ENCODE data around the gene SUCO. TPM values are rescaled to one million over a fixed set of nuclear protein-coding genes. Genes with fewer than 3 reads are reported as not detected.

The SUCO gene
- total RNA-seq, 1 experiment from 2014 or later = 37.4 TPM

DNA sequence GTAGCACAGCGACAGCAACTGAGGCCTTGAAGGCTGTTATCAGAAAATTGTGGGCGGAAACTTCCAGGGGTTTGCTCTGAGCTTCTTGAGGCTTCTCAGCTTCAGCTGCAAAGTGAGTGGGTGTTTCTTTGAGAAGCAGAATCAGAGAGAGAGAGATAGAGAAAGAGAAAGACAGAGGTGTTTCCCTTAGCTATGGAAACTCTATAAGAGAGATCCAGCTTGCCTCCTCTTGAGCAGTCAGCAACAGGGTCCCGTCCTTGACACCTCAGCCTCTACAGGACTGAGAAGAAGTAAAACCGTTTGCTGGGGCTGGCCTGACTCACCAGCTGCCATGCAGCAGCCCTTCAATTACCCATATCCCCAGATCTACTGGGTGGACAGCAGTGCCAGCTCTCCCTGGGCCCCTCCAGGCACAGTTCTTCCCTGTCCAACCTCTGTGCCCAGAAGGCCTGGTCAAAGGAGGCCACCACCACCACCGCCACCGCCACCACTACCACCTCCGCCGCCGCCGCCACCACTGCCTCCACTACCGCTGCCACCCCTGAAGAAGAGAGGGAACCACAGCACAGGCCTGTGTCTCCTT is 126.0 kb downstream of the SUCO start, which contains the start of gene FASLG:
TSS of gene FASLG (plus strand) at position 233 of the 583 bp plus-strand sequence. CDS start at position 332, 99 bp downstream.
- H3K4me1 Mint-ChIP-seq = no peaks in the 10 kb centered on the region
- DNase-seq (ENCODE audit: low spot score) = no peak

GRCh38 chr1:172661107-172661506 is 128.2 kb downstream of the SUCO start:
- Mint-ChIP-seq H3K4me3 (no peak overlapping the region), H3K9me3 (no peaks in the 10 kb centered on the region), H3K27me3 (ENCODE audit: low read depth) (peaks cover 2% of the 10 kb centered on the region; the same call in 1 of the 2 replicates), H3K4me1 (no peaks in the 10 kb centered on the region), H3K27ac (no peak overlapping the region), H3K36me3 (no peaks in the 10 kb centered on the region)
- DNase-seq (ENCODE audit: low spot score) = no peak
- TF ChIP-seq ATF2 (CRISPR knock-in tag; IDR thresholded peaks at IDR 0.05; ENCODE audit: borderline replicate concordance, low read depth) (no peak), PRRX2 (CRISPR knock-in tag; IDR thresholded peaks at IDR 0.05) (no peak), ZNF232 (CRISPR knock-in tag; IDR thresholded peaks at IDR 0.05) (no peak), RORB (CRISPR knock-in tag; IDR thresholded peaks at IDR 0.05) (no peak), ZNF416 (CRISPR knock-in tag; IDR thresholded peaks at IDR 0.05) (no peak), ZNF532 (CRISPR knock-in tag; IDR thresholded peaks at IDR 0.05; ENCODE audit: borderline replicate concordance) (no peak), ZNF121 (CRISPR knock-in tag; IDR thresholded peaks at IDR 0.05) (no peak), SMAD4 (CRISPR knock-in tag; IDR thresholded peaks at IDR 0.05) (no peak), ZNF396 (CRISPR knock-in tag; IDR thresholded peaks at IDR 0.05; ENCODE audit: borderline replicate concordance) (no peak), SOX15 (CRISPR knock-in tag; IDR thresholded peaks at IDR 0.05) (no peak), ZNF263 (CRISPR knock-in tag; IDR thresholded peaks at IDR 0.05; ENCODE audit: low read depth) (no peak), FOXP1 (CRISPR knock-in tag; IDR thresholded peaks at IDR 0.05; ENCODE audit: borderline replicate concordance) (no peak)
- TF ChIP-seq, protein P1, sequence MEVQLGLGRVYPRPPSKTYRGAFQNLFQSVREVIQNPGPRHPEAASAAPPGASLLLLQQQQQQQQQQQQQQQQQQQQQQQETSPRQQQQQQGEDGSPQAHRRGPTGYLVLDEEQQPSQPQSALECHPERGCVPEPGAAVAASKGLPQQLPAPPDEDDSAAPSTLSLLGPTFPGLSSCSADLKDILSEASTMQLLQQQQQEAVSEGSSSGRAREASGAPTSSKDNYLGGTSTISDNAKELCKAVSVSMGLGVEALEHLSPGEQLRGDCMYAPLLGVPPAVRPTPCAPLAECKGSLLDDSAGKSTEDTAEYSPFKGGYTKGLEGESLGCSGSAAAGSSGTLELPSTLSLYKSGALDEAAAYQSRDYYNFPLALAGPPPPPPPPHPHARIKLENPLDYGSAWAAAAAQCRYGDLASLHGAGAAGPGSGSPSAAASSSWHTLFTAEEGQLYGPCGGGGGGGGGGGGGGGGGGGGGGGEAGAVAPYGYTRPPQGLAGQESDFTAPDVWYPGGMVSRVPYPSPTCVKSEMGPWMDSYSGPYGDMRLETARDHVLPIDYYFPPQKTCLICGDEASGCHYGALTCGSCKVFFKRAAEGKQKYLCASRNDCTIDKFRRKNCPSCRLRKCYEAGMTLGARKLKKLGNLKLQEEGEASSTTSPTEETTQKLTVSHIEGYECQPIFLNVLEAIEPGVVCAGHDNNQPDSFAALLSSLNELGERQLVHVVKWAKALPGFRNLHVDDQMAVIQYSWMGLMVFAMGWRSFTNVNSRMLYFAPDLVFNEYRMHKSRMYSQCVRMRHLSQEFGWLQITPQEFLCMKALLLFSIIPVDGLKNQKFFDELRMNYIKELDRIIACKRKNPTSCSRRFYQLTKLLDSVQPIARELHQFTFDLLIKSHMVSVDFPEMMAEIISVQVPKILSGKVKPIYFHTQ (CRISPR knock-in tag; IDR thresholded peaks at IDR 0.05) = no peak
- TF ChIP-seq, protein P2, sequence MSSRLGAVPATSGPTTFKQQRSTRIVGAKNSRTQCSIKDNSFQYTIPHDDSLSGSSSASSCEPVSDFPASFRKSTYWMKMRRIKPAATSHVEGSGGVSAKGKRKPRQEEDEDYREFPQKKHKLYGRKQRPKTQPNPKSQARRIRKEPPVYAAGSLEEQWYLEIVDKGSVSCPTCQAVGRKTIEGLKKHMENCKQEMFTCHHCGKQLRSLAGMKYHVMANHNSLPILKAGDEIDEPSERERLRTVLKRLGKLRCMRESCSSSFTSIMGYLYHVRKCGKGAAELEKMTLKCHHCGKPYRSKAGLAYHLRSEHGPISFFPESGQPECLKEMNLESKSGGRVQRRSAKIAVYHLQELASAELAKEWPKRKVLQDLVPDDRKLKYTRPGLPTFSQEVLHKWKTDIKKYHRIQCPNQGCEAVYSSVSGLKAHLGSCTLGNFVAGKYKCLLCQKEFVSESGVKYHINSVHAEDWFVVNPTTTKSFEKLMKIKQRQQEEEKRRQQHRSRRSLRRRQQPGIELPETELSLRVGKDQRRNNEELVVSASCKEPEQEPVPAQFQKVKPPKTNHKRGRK (CRISPR knock-in tag; IDR thresholded peaks at IDR 0.05; ENCODE audit: borderline replicate concordance) = no peak
- TF ChIP-seq, protein P3, sequence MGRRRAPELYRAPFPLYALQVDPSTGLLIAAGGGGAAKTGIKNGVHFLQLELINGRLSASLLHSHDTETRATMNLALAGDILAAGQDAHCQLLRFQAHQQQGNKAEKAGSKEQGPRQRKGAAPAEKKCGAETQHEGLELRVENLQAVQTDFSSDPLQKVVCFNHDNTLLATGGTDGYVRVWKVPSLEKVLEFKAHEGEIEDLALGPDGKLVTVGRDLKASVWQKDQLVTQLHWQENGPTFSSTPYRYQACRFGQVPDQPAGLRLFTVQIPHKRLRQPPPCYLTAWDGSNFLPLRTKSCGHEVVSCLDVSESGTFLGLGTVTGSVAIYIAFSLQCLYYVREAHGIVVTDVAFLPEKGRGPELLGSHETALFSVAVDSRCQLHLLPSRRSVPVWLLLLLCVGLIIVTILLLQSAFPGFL (CRISPR knock-in tag; IDR thresholded peaks at IDR 0.05; ENCODE audit: borderline replicate concordance) = no peak
- CTCF ChIA-PET = no interaction called here
- POLR2A ChIA-PET = no interaction called here
- ATAC-seq = no peak

More for the DNA sequence above, 126.0 kb downstream of the SUCO start, which contains the start of gene FASLG:
- H3K9me3 Mint-ChIP-seq = no peaks in the 10 kb centered on the region
- ChIA-PET POLR2A (no interaction called here), CTCF (interaction anchor here (1.1 kb wide), 1 partner anchor 60 kb away, joined by 6 read pairs; no protein-coding TSS in a partner anchor)
- no peak within 1 kb of the TSS for H3K27ac Mint-ChIP-seq
- no peaks in the 10 kb centered on the region for H3K36me3 Mint-ChIP-seq
- no peak for ATAC-seq
- peaks cover 2% of the 10 kb centered on the region; the same call in 1 of the 2 replicates for H3K27me3 Mint-ChIP-seq (ENCODE audit: low read depth)
- TF ChIP-seq NR3C1 (CRISPR knock-in tag; conservative IDR thresholded peaks at IDR 0.05; ENCODE audit: low read depth) = no peak
- no peak for TF ChIP-seq ZNF138 (CRISPR knock-in tag; conservative IDR thresholded peaks at IDR 0.05)
- no peak for TF ChIP-seq TEAD4 (CRISPR knock-in tag; IDR thresholded peaks at IDR 0.05)
- no peak for TF ChIP-seq ZNF396 (CRISPR knock-in tag; IDR thresholded peaks at IDR 0.05; ENCODE audit: borderline replicate concordance)
- TF ChIP-seq ZNF263 (CRISPR knock-in tag; IDR thresholded peaks at IDR 0.05; ENCODE audit: low read depth) = no peak
- no peak for TF ChIP-seq NFE2L1 (CRISPR knock-in tag; IDR thresholded peaks at IDR 0.05)
- TF ChIP-seq NR2C2 (CRISPR knock-in tag; IDR thresholded peaks at IDR 0.05) = no peak
- no peak for TF ChIP-seq KAT7 (CRISPR knock-in tag; IDR thresholded peaks at IDR 0.05; ENCODE audit: borderline replicate concordance)
- TF ChIP-seq ATF2 (CRISPR knock-in tag; IDR thresholded peaks at IDR 0.05; ENCODE audit: borderline replicate concordance, low read depth) = no peak
- no peak within 1 kb of the TSS for H3K4me3 Mint-ChIP-seq

All from WTC11 (cell line).